HG02973 (cell line): ENCODE measurements around the gene EFCAB7.
A peak's percentile ranks its signal among the peaks of the same experiment; 100 is the strongest.
"Not testable (repeated sequence)": the region's sequence is repeated elsewhere in the genome, so short reads cannot be mapped to it uniquely, and the experiment has no call there.

ENCODE experiments used
- ATAC-seq: cut with Tn5 transposase; IDR thresholded peaks from one replicate; pipeline ENCODE4 v1.9.1; 2021; ENCODE audit warnings: moderate library complexity; ENCODE audit not compliant: unreplicated experiment

Gene EFCAB7

DNA sequence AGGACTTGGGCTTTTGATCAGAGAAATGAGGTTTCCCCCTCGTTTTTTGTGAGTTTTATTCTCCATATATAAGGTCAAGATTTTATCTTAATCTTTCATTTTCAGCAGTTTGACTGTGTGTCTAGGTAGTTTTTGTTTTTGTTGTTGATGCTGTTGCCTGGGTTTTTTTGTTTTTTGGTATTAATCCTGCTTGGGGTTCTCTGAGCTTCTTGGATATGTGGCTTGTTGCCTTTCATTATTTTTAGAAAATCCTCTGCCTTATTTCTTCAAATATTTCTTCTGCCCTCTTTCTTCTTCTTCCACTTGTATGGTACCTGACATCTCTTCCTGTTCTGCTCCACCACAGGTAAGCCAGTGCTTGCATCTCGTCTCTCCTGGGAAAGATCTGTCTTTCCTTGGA is 25.0 kb downstream of the EFCAB7 start:
- no peak for ATAC-seq

DNA sequence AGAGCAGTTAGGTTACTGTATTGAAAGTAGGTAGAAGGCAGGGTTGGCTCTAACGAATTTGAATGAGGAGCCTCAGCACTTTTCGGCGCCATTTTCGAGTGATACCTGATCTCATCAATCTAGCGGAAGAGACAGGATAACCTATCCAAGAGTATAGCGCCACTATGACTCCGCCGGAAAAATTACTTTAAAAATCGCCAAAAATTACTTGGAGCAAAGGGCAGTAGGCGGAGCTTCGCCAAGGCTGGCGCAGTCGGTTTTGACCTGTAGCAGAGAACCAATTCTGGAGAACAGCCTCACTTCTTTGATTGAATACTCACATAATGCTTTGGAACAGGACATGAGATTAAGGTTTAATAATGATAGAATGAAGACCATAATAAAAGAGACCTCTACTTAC is 25.6 kb downstream of the EFCAB7 start:
- ATAC-seq: no peak

DNA sequence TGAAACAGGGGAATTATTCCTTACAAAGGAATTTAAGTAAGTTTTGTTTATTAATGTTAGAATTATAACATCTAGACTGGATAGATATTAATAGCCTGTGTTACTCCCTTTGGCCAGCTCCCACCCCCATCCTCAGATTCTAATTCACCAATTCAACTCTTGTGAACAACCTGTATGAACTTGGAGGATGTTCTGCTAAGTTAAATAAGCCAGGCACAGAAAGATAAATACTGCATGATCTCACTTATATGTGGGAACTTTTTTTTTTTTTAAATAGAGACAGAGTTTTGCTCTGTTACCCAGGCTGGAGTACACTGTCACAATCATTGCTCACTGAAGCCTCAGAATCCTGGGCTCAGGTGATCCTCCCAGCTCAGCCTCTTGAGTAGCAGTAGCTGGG is 32.2 kb downstream of the EFCAB7 start:
- ATAC-seq: no peak

DNA sequence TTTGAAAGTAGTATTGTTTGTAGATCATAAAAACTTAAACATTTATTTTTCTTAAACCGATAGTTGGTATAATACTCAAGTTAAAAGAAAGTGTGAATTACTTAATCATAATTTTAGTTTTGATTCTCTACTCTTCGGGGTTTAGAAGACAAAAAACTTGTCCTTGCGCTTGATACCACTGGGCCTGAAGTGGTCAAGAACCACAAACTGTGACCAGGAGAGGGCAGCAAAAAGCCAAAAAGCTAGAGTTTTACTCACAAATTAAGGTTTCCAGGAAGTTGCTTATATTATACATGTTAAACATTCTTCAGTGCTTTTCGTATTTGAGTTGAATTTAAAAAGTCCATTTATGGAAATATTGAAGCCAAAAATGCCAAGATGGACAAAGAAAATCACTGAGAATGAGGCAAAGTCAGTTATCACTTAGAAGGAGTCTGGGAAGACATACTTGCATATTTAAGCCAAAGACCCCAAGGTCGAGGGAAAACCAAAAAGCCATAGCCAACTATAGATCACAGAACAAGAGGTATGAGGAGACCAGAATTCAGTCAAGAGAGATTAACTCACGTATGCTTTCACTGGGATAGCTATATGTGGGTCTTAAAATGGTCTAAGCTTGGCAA is 34.2 kb downstream of the EFCAB7 start:
- no peak for ATAC-seq

DNA sequence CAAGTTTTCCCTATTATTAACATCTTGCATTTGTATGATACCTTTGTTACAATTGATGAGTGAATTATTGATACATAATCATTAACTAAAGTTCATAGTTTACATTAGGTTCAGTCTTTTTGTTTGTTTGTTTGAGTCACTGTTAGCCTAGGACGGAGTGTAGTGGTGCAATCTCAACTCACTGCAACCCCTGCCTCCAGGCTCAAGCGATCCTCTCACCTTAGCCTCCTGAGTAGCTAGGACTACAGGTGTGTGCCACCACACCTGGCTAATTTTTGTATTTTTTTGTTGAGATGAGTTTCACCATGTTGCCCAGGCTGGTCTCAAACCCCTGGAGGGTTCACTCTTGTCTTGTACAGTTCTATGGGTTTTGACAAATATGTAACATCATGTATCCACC is 36.0 kb downstream of the EFCAB7 start:
- ATAC-seq: no peak

DNA sequence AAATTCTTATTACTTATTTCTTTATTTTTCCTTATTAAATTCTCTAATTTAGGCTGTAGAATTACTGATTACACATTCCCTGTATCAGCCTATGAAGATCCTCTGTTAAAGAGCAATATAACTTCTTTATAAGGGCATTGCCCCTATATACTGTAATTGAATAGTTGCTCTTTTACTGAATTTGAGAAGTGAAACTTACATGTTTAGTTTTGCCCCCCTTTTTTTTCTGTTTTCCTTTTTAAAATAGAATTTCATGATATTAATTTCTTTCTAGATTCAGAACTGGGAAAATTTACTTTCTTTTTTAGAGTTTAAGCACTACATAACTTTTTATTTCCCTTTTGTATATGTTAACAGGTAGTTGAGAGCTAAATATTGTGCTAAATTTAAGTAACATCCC is 40.4 kb downstream of the EFCAB7 start:
- no peak for ATAC-seq

DNA sequence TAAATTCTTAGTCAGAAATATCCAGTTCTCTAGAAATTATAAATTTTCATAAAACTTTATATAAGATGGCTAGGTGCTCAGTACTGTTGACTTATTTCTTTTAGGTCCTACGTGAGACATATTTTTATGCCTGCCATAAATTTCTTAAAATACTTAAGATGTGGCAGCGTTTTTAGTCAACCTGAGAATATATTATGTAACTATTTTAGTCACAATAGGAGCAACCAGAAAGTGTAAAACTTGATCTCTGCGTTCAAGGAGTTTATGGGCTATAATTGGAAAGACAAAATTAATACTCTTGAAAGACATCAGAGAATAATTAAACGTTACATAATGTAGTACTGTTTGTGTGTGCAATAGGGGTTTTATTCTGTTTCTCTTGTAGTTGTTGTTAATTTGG is 45.7 kb downstream of the EFCAB7 start:
- ATAC-seq: no peak

DNA sequence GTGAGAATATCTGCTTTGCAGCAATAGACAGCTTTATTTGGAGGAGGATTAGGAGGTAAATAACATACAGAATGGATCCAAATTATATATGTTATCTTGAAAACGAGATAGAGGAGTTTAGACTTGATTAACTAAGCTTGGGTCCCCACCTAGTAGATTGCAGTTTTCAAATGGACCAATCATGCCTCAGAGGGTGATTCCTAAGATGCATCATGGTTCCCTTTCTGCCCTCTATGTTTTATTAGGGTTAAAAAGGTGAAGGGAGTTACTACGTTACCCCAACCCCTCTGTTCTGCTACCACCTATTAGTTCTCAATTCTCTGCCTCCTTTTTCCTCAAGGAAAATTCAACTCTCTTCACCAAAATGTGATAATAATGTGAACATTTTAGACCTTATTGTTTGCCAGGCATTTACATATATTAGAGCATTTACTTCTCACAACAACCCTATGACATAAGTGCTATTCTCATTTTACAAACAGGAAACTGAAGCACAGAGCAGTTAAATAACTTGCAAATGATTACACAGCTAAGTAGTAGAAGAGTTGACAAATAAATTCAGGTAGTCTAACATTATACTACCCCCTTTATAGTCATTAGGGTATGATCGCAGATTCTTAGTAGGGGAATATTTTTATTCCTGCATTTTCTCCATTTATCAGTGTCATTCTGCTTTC is 46.5 kb downstream of the EFCAB7 start:
- no peak for ATAC-seq

DNA sequence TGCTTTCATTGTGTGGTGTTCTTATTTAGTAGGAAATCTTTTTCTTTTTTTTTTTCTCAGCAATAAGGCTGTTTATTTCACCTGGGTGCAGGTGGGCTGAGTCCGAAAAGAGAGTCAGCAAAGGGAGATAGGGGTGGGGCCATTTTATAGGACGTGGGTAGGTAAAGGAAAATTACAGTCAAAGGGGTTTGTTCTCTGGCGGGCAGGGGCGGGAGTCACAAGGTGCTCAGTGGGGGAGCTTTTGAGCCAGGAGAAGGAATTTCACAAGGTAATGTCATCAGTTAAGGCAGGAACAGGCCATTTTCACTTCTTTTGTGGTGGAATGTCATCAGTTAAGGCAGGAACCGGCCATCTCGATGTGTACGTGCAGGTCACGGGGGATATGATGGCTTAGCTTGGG is 49.4 kb downstream of the EFCAB7 start:
- not testable (repeated sequence) for ATAC-seq

DNA sequence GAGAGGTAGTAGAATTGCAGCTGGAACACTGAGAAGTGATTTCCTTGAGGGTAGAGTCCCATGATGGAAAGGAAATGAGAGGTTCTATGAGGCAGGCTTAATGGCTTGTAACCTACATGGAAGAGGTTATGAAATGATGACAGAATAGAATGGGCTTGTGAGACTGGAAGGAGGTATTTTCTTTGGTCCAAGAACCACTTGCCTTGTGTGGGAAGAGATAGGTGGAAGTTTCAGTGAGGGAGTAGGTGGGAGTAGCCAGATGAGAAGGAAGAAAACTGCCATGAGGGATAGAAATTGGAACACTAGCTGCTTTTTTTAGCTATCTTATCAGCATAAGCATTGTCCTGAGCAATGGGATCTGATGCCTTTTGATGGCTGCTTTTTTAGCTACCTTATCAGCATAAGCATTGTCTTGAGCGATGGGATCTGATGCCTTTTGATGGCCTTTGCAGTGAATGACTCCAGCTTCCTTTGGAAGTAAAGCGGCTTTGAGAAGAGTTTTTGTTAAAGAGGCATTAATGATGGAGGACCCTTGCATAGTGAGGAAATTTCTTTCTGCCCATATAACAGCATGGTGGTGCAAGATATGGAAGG is 51.0 kb downstream of the EFCAB7 start:
- ATAC-seq: not testable (repeated sequence)

DNA sequence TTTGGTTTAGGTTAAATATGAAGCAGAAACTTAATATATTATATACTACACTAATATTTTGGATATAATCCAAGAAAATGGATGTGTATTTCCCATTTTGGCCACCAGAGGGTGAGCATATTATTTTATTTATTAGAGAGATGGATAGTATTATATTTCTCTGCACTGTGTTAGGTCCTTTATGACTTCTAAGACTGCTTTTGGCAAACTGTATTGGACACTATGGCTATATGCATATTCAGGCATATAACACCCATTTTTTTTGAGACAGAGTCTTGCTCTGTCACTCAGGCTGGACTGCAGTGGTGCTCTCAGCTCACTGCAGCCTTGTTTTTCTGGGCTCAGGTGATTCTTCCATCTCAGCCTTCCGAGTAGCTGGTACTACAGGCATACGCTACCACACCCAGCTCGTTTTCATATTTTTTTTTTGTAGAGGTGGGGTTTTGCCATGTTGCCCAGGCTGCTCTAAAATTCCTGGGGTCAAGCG is 52.1 kb downstream of the EFCAB7 start:
- no peak for ATAC-seq

DNA sequence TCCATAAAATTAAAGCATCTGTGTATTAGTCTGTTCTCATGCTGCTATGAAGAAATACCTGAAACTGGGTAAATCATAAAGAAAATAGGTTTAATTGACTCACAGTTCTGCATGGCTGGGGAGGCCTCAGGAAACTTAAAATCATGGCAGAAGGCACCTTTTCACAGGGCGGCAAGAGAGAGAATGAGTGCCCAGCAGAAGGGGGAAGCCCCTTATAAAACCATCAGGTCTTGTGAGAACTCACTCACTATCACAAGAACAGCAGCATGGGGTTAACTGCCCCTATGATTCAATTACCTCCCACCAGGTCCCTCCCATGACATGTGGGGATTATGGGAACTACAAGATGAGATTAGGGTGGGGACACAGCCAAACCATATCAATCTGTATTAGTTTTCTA is 63.0 kb downstream of the EFCAB7 start:
- not testable (repeated sequence) for ATAC-seq

DNA sequence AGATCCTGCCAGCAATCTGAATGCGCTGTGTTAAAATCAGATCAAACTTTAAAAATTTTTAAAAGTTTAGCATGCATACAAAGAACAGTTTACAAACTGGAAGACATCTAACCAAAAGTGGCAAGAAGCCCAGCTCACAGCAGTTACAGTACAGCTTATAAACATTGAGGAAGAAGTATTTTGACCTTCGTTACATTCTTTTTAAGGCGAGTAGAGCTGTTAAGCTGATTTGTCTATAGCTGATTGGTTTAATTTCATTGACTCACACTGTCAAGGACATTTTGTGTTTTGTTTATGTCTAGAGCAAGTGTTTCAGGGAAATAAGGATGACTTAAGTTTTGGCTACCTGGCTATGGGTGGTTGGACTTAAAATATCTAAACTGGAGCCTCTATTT is 66.8 kb downstream of the EFCAB7 start:
- ATAC-seq: no peak

DNA sequence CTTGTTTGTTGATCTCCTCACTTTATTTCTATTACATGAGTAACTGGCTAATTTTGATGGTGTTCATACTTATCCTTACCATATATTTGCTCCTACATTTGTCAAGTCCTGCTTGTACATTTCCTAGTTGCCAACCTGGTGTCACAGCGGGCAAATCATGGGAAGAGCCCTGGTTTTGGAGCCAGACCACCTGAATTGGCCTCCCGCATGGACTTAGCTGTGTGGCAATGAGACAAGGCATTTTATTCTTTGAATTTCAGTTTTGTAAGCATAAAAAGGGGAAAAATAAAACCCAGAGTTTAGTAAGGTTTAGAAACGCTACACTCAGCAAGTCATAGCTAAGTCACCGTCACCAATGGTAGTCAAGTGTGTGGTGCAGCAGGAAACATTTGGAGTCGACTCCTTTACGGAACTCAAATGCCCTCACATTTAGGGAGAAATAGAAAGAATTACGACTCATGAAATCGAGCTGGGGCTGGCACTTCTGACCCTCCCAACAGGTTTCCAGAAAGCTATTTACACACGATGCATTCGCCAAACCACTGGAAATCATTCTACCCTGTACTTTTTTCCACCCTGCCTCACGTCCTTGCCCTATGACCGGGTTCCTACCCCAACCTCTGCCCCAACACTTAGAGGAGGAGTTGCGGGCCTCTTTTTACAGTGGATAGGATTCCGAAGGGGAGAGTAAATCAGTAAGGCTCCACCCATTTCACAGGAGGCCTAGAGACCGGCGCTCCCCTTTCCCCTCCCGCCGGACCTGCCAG is 69.4 kb downstream of the EFCAB7 start:
- ATAC-seq: no peak

DNA sequence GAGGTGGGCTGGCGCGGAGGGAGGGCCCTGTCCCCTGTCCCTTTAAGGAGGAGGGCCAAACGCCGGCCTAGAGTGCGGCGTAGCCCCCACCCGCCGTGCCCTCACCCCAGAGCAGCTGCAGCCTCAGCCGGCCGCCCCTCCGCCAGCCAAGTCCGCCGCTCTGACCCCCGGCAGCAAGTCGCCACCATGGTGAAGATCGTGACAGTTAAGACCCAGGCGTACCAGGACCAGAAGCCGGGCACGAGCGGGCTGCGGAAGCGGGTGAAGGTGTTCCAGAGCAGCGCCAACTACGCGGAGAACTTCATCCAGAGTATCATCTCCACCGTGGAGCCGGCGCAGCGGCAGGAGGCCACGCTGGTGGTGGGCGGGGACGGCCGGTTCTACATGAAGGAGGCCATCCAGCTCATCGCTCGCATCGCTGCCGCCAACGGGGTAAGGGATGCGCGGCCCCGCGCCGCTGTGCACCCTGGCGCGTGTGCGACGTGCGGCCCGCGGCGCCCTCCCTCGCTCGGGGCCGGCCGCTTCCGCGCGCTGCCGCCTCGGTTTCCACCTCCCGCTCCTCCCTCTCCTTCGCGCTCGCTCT is 70.1 kb downstream of the EFCAB7 start, which contains the start of gene PGM1:
PGM1 (plus strand) TSS at position 109 of the 583 bp plus-strand sequence; CDS start at position 187, 78 bp downstream.
- peak; percentile 75 for ATAC-seq

DNA sequence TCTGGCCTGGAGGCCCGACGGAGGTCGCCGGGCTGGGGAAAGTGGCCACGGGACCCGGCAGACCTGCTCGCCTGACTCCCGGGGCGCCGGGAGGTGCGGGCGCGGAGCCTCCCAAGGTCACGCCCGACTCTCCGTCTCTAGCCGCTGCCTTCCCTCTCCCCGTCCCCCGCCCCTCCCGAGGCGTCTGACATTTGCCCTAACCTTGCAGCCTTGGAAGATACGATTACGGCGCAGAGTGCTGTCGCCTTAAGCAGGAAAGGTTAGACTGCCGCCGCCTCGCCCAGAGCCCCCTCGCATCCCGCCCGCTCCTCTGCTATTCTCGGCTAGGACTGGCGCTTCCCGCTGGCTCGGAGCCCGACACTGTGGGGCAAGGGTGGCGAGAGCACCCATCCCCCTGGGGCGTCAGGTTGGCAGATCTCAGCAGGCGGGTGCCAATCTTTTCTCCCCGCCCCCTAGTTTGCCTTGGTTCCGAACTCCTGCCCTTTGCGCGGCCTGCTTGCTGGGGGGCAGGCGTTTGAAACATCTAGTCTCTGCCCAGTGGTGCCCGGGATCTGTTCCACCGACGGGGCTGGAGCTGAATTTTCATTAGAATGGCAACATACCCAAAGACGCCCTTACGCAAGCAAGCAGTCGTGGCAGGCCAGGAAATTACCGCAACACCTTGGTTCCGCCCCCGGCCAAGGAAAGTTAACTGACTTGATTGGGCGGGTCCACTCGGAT is 70.7 kb downstream of the EFCAB7 start:
- ATAC-seq: peak; percentile 58

DNA sequence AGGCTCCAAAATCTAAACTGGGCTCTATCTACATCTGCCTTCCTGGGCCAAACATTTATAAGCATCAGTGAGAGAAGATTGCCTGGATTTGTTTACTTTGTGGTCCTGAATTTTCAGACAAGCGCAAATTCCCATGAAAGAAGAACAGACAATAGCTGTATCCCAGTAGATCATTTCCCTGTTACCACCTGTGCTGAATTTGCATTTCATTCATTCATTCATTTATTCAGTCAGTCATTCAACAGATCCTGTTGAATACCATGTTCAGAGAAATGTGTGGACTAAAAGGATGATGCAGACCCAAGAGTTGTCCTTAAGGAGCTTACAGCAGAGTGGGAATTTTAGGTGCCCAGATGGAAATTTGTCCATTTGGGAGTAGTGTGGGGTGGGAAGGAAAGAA is 72.1 kb downstream of the EFCAB7 start:
- no peak for ATAC-seq

DNA sequence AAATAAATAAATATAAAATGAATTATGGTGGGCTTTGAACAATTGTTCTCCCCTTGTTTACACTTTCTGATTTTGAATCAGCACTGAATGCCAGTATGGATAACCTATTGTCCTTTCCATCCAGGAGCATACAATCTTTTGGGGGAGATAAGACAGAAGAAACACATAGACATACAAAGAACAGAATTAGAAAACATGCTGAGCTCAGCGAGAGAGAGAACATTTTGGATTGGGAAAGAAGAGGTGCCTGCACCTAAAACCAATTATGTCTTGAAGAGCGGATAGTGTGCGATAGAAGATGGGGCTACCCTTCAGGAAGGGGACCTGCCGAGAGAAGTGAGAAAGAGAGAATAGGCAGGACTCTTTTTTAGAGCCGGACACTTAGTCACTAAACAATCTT is 76.5 kb downstream of the EFCAB7 start:
- ATAC-seq: no peak

DNA sequence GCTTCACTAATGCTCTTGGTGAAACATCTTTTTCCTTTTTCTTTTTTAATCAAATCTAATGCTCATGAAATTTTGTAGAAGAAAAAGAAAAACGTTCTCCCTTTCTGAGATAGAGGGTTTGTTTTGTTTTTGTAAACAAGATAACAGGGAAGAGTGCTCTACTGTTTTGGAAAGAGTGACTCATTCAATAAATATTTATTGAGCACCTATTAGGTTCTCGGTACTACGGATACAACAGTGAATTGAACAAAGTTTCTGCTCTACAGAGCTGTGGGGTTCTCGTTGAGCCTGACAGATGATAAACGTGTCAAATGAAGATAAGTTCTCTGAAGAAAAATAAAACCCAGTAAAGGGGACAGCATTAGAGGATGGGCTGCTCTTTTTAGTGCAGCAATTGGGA is 76.9 kb downstream of the EFCAB7 start:
- ATAC-seq: no peak

DNA sequence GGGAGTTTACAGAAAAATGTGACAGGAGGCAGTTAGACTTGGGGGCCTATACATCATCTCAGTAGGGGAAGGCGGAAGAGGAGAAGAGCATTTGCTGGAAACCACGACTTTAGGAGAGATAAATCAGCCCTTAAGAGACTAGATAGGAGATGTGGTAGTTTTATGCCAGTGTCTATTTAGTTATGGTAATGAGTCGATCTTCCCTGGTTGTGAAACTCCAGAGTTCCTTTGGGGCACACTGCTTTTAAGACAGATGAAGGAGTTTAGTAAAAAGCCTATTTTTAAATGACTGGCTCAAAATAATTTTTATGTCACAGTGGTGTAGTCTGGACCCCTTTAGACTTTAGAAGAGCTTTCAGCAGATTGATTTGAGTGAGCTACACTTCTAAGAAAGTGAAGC is 77.7 kb downstream of the EFCAB7 start:
- no peak for ATAC-seq

DNA sequence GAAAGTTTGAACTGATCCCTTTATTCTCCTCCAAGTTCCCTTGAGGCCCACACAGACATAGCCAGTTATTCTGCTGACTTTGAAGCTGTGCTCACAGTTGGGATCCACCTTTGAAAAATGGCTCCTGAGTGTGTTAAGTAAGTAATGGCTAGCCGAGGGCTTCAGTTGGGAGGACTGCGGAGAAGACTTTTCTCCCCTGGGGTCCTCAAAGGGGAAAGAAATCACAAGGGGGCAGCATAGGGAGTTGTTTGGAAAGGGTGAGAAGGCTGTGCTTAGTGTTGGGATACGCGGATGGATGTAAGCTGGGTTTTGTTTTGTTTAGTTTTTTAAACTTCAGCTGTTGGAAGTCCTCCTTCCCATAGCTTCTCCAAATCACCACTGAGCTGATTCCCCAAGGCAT is 78.1 kb downstream of the EFCAB7 start:
- ATAC-seq: no peak
